HepG2 (cell line): ENCODE data around the gene AKTIP. TPM values are rescaled to one million over a fixed set of nuclear protein-coding genes. Genes with fewer than 3 reads are reported as not detected.
A peak's percentile ranks its signal among the peaks of the same experiment; 100 is the strongest.

ENCODE experiments used
- CEBPZ ChIP-seq: IDR thresholded peaks from 2 replicates; pipeline ENCODE4 v1.6.1; 2012; ENCODE audit warnings: low read length, improper control_type of control experiment
- IRX3 ChIP-seq: sonication (generic); formaldehyde crosslinking; IDR thresholded peaks from 2 replicates; pipeline ENCODE4 v1.8.1; 2023; ENCODE audit warnings: mild to moderate bottlenecking, low read depth, missing genetic modification reagents, borderline replicate concordance
- KDM5A ChIP-seq: fragments of 200-600 bp; sonication (generic); IDR thresholded peaks from 2 replicates; pipeline ENCODE4 v1.7.0; 2018; ENCODE audit warnings: antibody characterized with exemption, mild to moderate bottlenecking, low read length, borderline replicate concordance
- MED1 ChIP-seq: sonication (generic); formaldehyde crosslinking; IDR thresholded peaks from 2 replicates; pipeline ENCODE4 v1.4.0; 2020; ENCODE audit warnings: missing genetic modification reagents
- MLLT10 ChIP-seq: sonication (generic); formaldehyde crosslinking; IDR thresholded peaks from 2 replicates; pipeline ENCODE4 v1.4.0; 2020; ENCODE audit warnings: missing genetic modification reagents
- RAD21 ChIP-seq: fragments of 450-650 bp; formaldehyde crosslinking; IDR thresholded peaks from 2 replicates; pipeline ENCODE4 v1.5.0; 2020; ENCODE audit warnings: mild to moderate bottlenecking
- ZNF350 ChIP-seq: sonication (generic); formaldehyde crosslinking; IDR thresholded peaks from 2 replicates; pipeline ENCODE4 v1.4.0; 2020; ENCODE audit warnings: mild to moderate bottlenecking, low read depth, missing genetic modification reagents, borderline replicate concordance
- polyA plus RNA-seq, 8 experiments: library from polyadenylated mRNA; depleted of rRNA in 3 of 8; stranded (reverse) in 7 of 8; unstranded in 1 of 8; fragments of >200 nt; fragmentation: Illumina TruSeq in 4 of 8; extraction: Trizol in 4 of 8; gene quantifications; 2 replicates each; pipeline versions ENCODE4 v1.2.1 to v1.2.3, GENCODE V29; 2011 to 2016; ENCODE audit warnings: low read depth in 4 of 8, missing spikeins in 1 of 8, mixed read lengths in 1 of 8; ENCODE audit not compliant: insufficient read depth in 1 of 8
- total RNA-seq, 5 experiments: library from RNA; depleted of rRNA; stranded (reverse); fragments of >200 nt; fragmentation: Illumina TruSeq; extraction: Trizol; gene quantifications; 2 replicates each; pipeline ENCODE4 v1.2.3, GENCODE V29; 2016; ENCODE audit warnings: low read depth in 1 of 5
- TF ChIP-seq, protein P1 (sequence below): sonication (generic); formaldehyde crosslinking; conservative IDR thresholded peaks from 2 replicates; pipeline ENCODE4 v1.8.0; 2022; ENCODE audit warnings: mild to moderate bottlenecking, moderate library complexity, missing genetic modification reagents
- TF ChIP-seq, protein P2 (sequence below): sonication (generic); formaldehyde crosslinking; IDR thresholded peaks from 2 replicates; pipeline ENCODE4 v1.4.0; 2020; ENCODE audit warnings: missing genetic modification reagents
- TF ChIP-seq, protein P3 (sequence below): sonication (generic); formaldehyde crosslinking; IDR thresholded peaks from 2 replicates; pipeline ENCODE4 v1.4.0; 2020; ENCODE audit warnings: missing genetic modification reagents

The AKTIP gene
- total and polyA plus RNA-seq, 2 of the 13 experiments (the other 11 are each of a cell fraction or from before 2014, with no cell fraction given), result 28.8 to 49.0 TPM

GRCh38 chr16:53509906-53510703 is 7.1 kb upstream of the AKTIP start (continued):
- TF ChIP-seq, protein P1, sequence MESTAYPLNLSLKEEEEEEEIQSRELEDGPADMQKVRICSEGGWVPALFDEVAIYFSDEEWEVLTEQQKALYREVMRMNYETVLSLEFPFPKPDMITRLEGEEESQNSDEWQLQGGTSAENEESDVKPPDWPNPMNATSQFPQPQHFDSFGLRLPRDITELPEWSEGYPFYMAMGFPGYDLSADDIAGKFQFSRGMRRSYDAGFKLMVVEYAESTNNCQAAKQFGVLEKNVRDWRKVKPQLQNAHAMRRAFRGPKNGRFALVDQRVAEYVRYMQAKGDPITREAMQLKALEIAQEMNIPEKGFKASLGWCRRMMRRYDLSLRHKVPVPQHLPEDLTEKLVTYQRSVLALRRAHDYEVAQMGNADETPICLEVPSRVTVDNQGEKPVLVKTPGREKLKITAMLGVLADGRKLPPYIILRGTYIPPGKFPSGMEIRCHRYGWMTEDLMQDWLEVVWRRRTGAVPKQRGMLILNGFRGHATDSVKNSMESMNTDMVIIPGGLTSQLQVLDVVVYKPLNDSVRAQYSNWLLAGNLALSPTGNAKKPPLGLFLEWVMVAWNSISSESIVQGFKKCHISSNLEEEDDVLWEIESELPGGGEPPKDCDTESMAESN (CRISPR knock-in tag), result 0 out of 2 replicates have a peak, but pooled peaks have one; percentile 68
- TF ChIP-seq ZNF350 (CRISPR knock-in tag) (peak; percentile 77; the same call in 1 of the 2 replicates), KDM5A (no peak), RAD21 (CRISPR knock-in tag) (peak; percentile 70), IRX3 (CRISPR knock-in tag) (no peak), MLLT10 (no peak), MED1 (CRISPR knock-in tag) (peak; percentile 36), CEBPZ (no peak)
- TF ChIP-seq, protein P2, sequence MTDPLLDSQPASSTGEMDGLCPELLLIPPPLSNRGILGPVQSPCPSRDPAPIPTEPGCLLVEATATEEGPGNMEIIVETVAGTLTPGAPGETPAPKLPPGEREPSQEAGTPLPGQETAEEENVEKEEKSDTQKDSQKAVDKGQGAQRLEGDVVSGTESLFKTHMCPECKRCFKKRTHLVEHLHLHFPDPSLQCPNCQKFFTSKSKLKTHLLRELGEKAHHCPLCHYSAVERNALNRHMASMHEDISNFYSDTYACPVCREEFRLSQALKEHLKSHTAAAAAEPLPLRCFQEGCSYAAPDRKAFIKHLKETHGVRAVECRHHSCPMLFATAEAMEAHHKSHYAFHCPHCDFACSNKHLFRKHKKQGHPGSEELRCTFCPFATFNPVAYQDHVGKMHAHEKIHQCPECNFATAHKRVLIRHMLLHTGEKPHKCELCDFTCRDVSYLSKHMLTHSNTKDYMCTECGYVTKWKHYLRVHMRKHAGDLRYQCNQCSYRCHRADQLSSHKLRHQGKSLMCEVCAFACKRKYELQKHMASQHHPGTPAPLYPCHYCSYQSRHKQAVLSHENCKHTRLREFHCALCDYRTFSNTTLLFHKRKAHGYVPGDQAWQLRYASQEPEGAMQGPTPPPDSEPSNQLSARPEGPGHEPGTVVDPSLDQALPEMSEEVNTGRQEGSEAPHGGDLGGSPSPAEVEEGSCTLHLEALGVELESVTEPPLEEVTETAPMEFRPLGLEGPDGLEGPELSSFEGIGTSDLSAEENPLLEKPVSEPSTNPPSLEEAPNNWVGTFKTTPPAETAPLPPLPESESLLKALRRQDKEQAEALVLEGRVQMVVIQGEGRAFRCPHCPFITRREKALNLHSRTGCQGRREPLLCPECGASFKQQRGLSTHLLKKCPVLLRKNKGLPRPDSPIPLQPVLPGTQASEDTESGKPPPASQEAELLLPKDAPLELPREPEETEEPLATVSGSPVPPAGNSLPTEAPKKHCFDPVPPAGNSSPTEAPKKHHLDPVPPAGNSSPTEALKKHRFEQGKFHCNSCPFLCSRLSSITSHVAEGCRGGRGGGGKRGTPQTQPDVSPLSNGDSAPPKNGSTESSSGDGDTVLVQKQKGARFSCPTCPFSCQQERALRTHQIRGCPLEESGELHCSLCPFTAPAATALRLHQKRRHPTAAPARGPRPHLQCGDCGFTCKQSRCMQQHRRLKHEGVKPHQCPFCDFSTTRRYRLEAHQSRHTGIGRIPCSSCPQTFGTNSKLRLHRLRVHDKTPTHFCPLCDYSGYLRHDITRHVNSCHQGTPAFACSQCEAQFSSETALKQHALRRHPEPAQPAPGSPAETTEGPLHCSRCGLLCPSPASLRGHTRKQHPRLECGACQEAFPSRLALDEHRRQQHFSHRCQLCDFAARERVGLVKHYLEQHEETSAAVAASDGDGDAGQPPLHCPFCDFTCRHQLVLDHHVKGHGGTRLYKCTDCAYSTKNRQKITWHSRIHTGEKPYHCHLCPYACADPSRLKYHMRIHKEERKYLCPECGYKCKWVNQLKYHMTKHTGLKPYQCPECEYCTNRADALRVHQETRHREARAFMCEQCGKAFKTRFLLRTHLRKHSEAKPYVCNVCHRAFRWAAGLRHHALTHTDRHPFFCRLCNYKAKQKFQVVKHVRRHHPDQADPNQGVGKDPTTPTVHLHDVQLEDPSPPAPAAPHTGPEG (CRISPR knock-in tag), result no peak
- TF ChIP-seq, protein P3, sequence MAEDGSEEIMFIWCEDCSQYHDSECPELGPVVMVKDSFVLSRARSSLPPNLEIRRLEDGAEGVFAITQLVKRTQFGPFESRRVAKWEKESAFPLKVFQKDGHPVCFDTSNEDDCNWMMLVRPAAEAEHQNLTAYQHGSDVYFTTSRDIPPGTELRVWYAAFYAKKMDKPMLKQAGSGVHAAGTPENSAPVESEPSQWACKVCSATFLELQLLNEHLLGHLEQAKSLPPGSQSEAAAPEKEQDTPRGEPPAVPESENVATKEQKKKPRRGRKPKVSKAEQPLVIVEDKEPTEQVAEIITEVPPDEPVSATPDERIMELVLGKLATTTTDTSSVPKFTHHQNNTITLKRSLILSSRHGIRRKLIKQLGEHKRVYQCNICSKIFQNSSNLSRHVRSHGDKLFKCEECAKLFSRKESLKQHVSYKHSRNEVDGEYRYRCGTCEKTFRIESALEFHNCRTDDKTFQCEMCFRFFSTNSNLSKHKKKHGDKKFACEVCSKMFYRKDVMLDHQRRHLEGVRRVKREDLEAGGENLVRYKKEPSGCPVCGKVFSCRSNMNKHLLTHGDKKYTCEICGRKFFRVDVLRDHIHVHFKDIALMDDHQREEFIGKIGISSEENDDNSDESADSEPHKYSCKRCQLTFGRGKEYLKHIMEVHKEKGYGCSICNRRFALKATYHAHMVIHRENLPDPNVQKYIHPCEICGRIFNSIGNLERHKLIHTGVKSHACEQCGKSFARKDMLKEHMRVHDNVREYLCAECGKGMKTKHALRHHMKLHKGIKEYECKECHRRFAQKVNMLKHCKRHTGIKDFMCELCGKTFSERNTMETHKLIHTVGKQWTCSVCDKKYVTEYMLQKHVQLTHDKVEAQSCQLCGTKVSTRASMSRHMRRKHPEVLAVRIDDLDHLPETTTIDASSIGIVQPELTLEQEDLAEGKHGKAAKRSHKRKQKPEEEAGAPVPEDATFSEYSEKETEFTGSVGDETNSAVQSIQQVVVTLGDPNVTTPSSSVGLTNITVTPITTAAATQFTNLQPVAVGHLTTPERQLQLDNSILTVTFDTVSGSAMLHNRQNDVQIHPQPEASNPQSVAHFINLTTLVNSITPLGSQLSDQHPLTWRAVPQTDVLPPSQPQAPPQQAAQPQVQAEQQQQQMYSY (CRISPR knock-in tag), result no peak
